HepG2 (cell line): Measurements from ENCODE around the gene NRG2. TPM values are rescaled to one million over a fixed set of nuclear protein-coding genes. Genes with fewer than 3 reads are reported as not detected.
A peak's percentile ranks its signal among the peaks of the same experiment; 100 is the strongest.

Experiments
- ARNT2 ChIP-seq: sonication (generic); formaldehyde crosslinking; IDR thresholded peaks from 2 replicates; pipeline ENCODE4 v1.8.0; 2022; ENCODE audit warnings: mild to moderate bottlenecking, low read depth, missing genetic modification reagents, moderate library complexity
- ASH2L ChIP-seq: fragments of 300-600, 200-600 bp; sonication (generic); IDR thresholded peaks from 2 replicates; pipeline ENCODE4 v1.7.0; 2017; ENCODE audit warnings: low read depth, mild to moderate bottlenecking, moderate library complexity, mixed read lengths, low read length; ENCODE audit not compliant: insufficient read length
- BORCS8-MEF2B ChIP-seq: sonication (generic); formaldehyde crosslinking; IDR thresholded peaks from 2 replicates; pipeline ENCODE4 v1.8.0; 2022; ENCODE audit warnings: mild to moderate bottlenecking, missing genetic modification reagents
- FOXP4 ChIP-seq: sonication (generic); formaldehyde crosslinking; IDR thresholded peaks from 2 replicates; pipeline ENCODE4 v1.4.0; 2020; ENCODE audit warnings: missing genetic modification reagents
- GPBP1L1 ChIP-seq: sonication (generic); formaldehyde crosslinking; IDR thresholded peaks from 2 replicates; pipeline ENCODE4 v1.5.0; 2020; ENCODE audit warnings: mild to moderate bottlenecking, missing genetic modification reagents
- HOXD1 ChIP-seq: sonication (generic); formaldehyde crosslinking; IDR thresholded peaks from 2 replicates; pipeline ENCODE4 v1.5.0; 2020; ENCODE audit warnings: missing genetic modification reagents
- KDM5A ChIP-seq: fragments of 200-600 bp; sonication (generic); IDR thresholded peaks from 2 replicates; pipeline ENCODE4 v1.7.0; 2018; ENCODE audit warnings: antibody characterized with exemption, mild to moderate bottlenecking, low read length, borderline replicate concordance
- KLF13 ChIP-seq: sonication (generic); formaldehyde crosslinking; IDR thresholded peaks from 2 replicates; pipeline ENCODE4 v1.4.0; 2020; ENCODE audit warnings: mild to moderate bottlenecking, missing genetic modification reagents
- KLF9 ChIP-seq: IDR thresholded peaks from 2 replicates; pipeline ENCODE4 v1.6.1; 2016; ENCODE audit warnings: low read depth
- MED13 ChIP-seq: sonication (generic); formaldehyde crosslinking; IDR thresholded peaks from 2 replicates; pipeline ENCODE4 v1.5.0; 2020; ENCODE audit warnings: missing genetic modification reagents
- MTF1 ChIP-seq: sonication (generic); formaldehyde crosslinking; IDR thresholded peaks from 2 replicates; pipeline ENCODE4 v1.5.0; 2020; ENCODE audit warnings: missing genetic modification reagents
- PATZ1 ChIP-seq: sonication (generic); formaldehyde crosslinking; IDR thresholded peaks from 2 replicates; pipeline ENCODE4 v1.4.0; 2020; ENCODE audit warnings: missing genetic modification reagents
- RAD21 ChIP-seq: fragments of 450-650 bp; formaldehyde crosslinking; IDR thresholded peaks from 2 replicates; pipeline ENCODE4 v1.5.0; 2020; ENCODE audit warnings: mild to moderate bottlenecking
- SAFB2 ChIP-seq: sonication (generic); formaldehyde crosslinking; IDR thresholded peaks from 2 replicates; pipeline ENCODE4 v1.5.1; 2020; ENCODE audit warnings: missing genetic modification reagents, low read depth, mild to moderate bottlenecking, borderline replicate concordance
- SAP130 ChIP-seq: IDR thresholded peaks from 2 replicates; pipeline ENCODE4 v1.6.1; 2016; ENCODE audit warnings: low read depth
- SMAD1 ChIP-seq: sonication (generic); formaldehyde crosslinking; IDR thresholded peaks from 2 replicates; pipeline ENCODE4 v1.4.0; 2020; ENCODE audit warnings: missing genetic modification reagents, low read depth, mild to moderate bottlenecking, borderline replicate concordance
- TARDBP ChIP-seq: sonication (generic); formaldehyde crosslinking; IDR thresholded peaks from 2 replicates; pipeline ENCODE4 v1.8.0; 2022; ENCODE audit warnings: mild to moderate bottlenecking, missing genetic modification reagents
- TEAD3 ChIP-seq: optimal IDR thresholded peaks from 2 replicates; pipeline ENCODE3; 2016; ENCODE audit warnings: borderline replicate concordance
- ZIK1 ChIP-seq: sonication (generic); formaldehyde crosslinking; IDR thresholded peaks from 2 replicates; pipeline ENCODE4 v1.5.0; 2020; ENCODE audit warnings: mild to moderate bottlenecking, low read depth, missing genetic modification reagents, borderline replicate concordance
- ZNF274 ChIP-seq: sonication (generic); formaldehyde crosslinking; IDR thresholded peaks from 2 replicates; pipeline ENCODE4 v1.5.1; 2020; ENCODE audit warnings: mild to moderate bottlenecking, missing genetic modification reagents
- ZNF333 ChIP-seq: sonication (generic); formaldehyde crosslinking; IDR thresholded peaks from 2 replicates; pipeline ENCODE4 v1.4.0; 2020; ENCODE audit warnings: mild to moderate bottlenecking, missing genetic modification reagents, borderline replicate concordance
- ZNF605 ChIP-seq: sonication (generic); formaldehyde crosslinking; IDR thresholded peaks from 2 replicates; pipeline ENCODE4 v1.8.0; 2022; ENCODE audit warnings: mild to moderate bottlenecking, missing genetic modification reagents
- ZNF761 ChIP-seq: sonication (generic); formaldehyde crosslinking; conservative IDR thresholded peaks from 2 replicates; pipeline ENCODE4 v1.4.0; 2020; ENCODE audit warnings: mild to moderate bottlenecking, missing genetic modification reagents
- polyA plus RNA-seq, 8 experiments: library from polyadenylated mRNA; depleted of rRNA in 3 of 8; stranded (reverse) in 7 of 8; unstranded in 1 of 8; fragments of >200 nt; fragmentation: Illumina TruSeq in 4 of 8; extraction: Trizol in 4 of 8; gene quantifications; 2 replicates each; pipeline versions ENCODE4 v1.2.1 to v1.2.3, GENCODE V29; 2011 to 2016; ENCODE audit warnings: low read depth in 4 of 8, missing spikeins in 1 of 8, mixed read lengths in 1 of 8; ENCODE audit not compliant: insufficient read depth in 1 of 8
- total RNA-seq, 5 experiments: library from RNA; depleted of rRNA; stranded (reverse); fragments of >200 nt; fragmentation: Illumina TruSeq; extraction: Trizol; gene quantifications; 2 replicates each; pipeline ENCODE4 v1.2.3, GENCODE V29; 2016; ENCODE audit warnings: low read depth in 1 of 5

Gene NRG2
- total and polyA plus RNA-seq, 2 of the 13 experiments (the other 11 are each of a cell fraction or from before 2014, with no cell fraction given): not detected

DNA sequence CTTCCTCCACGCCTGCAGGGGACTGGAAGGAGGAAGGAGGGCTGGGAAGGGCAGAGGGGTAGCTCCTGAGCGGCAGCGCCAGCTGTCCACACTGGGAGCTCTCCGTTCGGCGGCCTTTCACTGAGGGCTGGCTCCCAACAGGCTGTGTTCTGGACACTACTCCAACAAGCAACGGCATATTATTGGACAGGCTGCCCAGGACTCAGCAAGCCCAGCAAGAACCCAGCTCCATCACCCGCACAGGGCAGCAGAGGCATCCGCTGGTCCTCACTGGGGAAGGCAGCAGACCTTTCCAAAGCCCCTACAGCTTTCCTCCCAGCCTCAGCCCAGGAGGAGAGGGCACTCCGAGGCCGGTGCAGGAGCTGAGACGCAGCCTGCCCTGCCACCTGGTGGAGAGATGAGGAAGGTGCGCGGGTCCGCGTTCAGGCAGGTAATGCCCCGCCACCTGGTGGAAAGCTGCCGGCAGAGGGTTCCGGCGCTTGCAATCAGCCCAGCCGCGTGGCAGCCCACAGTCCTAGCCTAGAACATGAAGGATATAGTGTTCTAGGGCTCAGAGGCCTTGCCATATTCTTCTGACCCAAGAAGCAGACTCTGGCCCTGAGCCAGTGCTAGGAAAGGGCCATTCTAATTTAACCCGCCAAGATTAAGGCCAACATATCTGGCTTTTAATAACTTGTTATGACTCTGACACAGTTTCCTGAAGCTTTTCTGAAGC lies 74.4 kb downstream of the NRG2 start (continued):
- TF ChIP-seq PATZ1 (CRISPR knock-in tag) (peak; percentile 49), TARDBP (CRISPR knock-in tag) (0 out of 2 replicates have a peak, but pooled peaks have one; percentile 28), SAFB2 (0 out of 2 replicates have a peak, but pooled peaks have one; percentile 45), BORCS8-MEF2B (CRISPR knock-in tag) (peak; percentile 78), KLF9 (CRISPR knock-in tag) (no peak), TEAD3 (peak; percentile 72), ZIK1 (CRISPR knock-in tag) (no peak), MTF1 (no peak), ARNT2 (CRISPR knock-in tag) (peak; percentile 55; the same call in 1 of the 2 replicates), FOXP4 (peak; percentile 22; the same call in 1 of the 2 replicates), KLF13 (CRISPR knock-in tag) (no peak), MED13 (CRISPR knock-in tag) (no peak), RAD21 (CRISPR knock-in tag) (peak; percentile 97), ZNF274 (peak; percentile 66; the same call in 1 of the 2 replicates), ZNF333 (CRISPR knock-in tag) (no peak), HOXD1 (no peak), ZNF761 (CRISPR knock-in tag) (0 out of 2 replicates have a peak, but pooled peaks have one; percentile 34), GPBP1L1 (CRISPR knock-in tag) (no peak), KDM5A (no peak), ZNF605 (CRISPR knock-in tag) (peak; percentile 85; the same call in 1 of the 2 replicates), SMAD1 (CRISPR knock-in tag) (peak; percentile 61; the same call in 1 of the 2 replicates), SAP130 (peak; percentile 40; the same call in 1 of the 2 replicates), ASH2L (no peak)
